ENCODE measurements around the gene TFF1.

Gene TFF1

DNA sequence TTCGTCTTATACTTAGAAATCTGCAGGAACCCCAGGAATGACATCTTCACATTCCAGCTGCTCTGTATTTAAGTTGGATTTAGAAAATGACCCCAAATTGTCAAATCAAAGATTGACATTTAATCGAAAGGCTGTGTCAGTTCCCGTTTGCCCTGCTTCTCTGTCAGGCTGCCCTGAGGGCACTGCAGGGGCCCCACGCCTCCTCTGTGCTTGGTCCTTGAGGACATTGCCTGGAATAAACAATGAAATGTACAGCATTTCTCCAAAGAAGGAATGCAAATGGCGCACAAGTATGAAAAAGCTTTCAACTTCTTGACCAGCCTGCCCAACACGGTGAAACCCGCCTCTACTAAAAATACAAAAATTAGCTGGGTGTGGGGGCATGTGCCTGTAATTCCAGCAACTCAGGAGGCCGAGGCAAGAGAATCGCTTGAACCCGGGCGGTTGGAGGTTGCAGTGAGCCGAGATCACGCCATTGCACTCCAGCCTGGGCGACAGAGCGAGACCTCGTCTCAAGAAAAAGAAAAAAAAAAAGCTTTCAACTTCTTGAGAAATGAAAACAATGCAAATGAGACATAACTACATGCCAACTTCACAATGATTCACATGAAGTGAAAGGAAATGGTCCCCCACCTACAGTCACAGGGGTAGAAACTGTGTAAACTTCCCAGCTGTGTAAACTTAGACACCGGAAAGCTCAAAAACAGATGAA is 26.6 kb upstream of the TFF1 start:
- no peaks in the 10 kb centered on the region for H3K9me3 ChIP-seq (ENCODE audit: control insufficient read depth, low read length)
- H3K9ac ChIP-seq = no peak overlapping the region
- no peak overlapping the region for H3K4me2 ChIP-seq (ENCODE audit: low read length)
- H3K4me3 ChIP-seq (ENCODE audit: low read depth, low read length) = no peak overlapping the region
- peaks cover 5% of the 10 kb centered on the region for H3K4me1 ChIP-seq
- no peaks in the 10 kb centered on the region for H3K36me3 ChIP-seq (ENCODE audit: control insufficient read depth, insufficient read depth, low read length)
- no peak overlapping the region for H2AFZ ChIP-seq
- no peaks in the 10 kb centered on the region for H3K27me3 ChIP-seq (ENCODE audit: control insufficient read depth, insufficient read depth, low read length)
- no peaks in the 10 kb centered on the region for H3K79me2 ChIP-seq
- TF ChIP-seq, protein P1, sequence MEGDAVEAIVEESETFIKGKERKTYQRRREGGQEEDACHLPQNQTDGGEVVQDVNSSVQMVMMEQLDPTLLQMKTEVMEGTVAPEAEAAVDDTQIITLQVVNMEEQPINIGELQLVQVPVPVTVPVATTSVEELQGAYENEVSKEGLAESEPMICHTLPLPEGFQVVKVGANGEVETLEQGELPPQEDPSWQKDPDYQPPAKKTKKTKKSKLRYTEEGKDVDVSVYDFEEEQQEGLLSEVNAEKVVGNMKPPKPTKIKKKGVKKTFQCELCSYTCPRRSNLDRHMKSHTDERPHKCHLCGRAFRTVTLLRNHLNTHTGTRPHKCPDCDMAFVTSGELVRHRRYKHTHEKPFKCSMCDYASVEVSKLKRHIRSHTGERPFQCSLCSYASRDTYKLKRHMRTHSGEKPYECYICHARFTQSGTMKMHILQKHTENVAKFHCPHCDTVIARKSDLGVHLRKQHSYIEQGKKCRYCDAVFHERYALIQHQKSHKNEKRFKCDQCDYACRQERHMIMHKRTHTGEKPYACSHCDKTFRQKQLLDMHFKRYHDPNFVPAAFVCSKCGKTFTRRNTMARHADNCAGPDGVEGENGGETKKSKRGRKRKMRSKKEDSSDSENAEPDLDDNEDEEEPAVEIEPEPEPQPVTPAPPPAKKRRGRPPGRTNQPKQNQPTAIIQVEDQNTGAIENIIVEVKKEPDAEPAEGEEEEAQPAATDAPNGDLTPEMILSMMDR (IDR thresholded peaks at IDR 0.05) = no peak
- no peak overlapping the region for H3K27ac ChIP-seq

DNA sequence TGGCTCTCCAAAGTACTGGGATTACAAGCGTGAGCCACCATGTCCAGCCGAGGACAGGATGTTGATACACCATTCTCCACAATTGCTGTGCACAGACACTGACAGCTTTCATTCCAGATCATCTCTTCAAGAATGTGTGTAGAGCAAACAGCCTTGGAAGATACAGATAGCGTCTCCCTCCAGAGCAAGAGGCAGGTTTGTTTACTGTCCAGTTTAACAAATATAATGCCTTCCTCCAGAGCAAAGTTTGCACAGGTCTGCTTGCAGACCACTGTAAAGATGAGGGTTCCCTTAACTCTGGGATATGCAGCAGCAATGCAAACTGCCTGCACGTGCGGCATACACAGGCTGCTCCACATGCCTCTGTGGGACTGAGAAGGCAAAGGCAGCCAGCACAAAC is 25.0 kb upstream of the TFF1 start:
- H3K9ac ChIP-seq = no peak overlapping the region
- no peaks in the 10 kb centered on the region for H3K36me3 ChIP-seq (ENCODE audit: control insufficient read depth, insufficient read depth, low read length)
- peaks cover 5% of the 10 kb centered on the region for H3K4me1 ChIP-seq
- H3K4me2 ChIP-seq (ENCODE audit: low read length) = no peak overlapping the region
- no peaks in the 10 kb centered on the region for H3K79me2 ChIP-seq
- no peaks in the 10 kb centered on the region for H3K9me3 ChIP-seq (ENCODE audit: control insufficient read depth, low read length)
- no peak overlapping the region for H3K4me3 ChIP-seq (ENCODE audit: low read depth, low read length)
- no peak overlapping the region for H2AFZ ChIP-seq
- TF ChIP-seq, protein P1 (IDR thresholded peaks at IDR 0.05) = no peak
- H3K27me3 ChIP-seq (ENCODE audit: control insufficient read depth, insufficient read depth, low read length) = no peaks in the 10 kb centered on the region
- H3K27ac ChIP-seq = no peak overlapping the region

DNA sequence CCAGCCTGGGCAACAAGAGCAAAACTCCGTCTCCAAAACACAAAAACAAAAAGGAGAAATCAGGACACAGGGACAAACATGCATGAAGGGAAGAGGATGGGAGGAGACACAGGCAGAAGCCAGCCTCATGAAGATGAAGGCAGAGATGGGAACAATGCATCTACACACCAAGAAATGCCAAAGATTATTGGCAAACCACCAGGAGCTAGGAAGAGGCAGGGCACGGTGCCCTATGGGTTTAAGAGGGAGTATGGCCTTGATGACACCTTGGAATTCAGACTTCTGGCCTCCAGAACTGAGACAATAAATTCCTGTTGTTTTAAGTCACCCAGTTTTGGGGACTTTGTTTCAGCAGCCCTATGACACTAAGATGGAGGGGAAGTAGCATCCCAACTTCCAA is 24.4 kb upstream of the TFF1 start:
- no peak overlapping the region for H3K9ac ChIP-seq

DNA sequence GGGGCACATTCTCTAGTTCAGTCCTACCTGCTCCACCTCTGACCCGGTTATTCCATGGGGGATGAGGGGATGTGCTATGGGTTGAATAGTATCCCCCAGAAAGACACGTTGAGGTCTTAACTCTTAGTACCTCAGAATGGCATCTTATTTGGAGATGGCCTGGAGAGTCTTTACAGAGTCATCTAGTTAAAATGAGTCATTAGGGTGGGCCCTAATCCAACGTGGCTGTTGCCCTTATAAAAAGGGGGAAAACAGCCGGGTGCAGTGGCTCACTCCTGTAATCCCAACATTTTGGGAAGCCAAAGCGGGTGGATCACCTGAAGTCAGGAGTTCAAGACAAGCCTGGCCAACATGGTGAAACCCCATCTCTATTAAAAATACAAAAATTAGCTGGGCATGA is 23.9 kb upstream of the TFF1 start:
- H3K36me3 ChIP-seq (ENCODE audit: control insufficient read depth, insufficient read depth, low read length) = no peaks in the 10 kb centered on the region
- H3K79me2 ChIP-seq = no peaks in the 10 kb centered on the region
- H3K27ac ChIP-seq = no peak overlapping the region
- TF ChIP-seq, protein P1 (IDR thresholded peaks at IDR 0.05) = no peak
- H2AFZ ChIP-seq = no peak overlapping the region
- no peaks in the 10 kb centered on the region for H3K9me3 ChIP-seq (ENCODE audit: control insufficient read depth, low read length)
- H3K4me2 ChIP-seq (ENCODE audit: low read length) = no peak overlapping the region
- H3K9ac ChIP-seq = no peak overlapping the region
- no peak overlapping the region for H3K4me3 ChIP-seq (ENCODE audit: low read depth, low read length)
- H3K4me1 ChIP-seq = peaks cover 5% of the 10 kb centered on the region
- H3K27me3 ChIP-seq (ENCODE audit: control insufficient read depth, insufficient read depth, low read length) = no peaks in the 10 kb centered on the region

More for the DNA sequence above, 24.4 kb upstream of the TFF1 start:
- Histone ChIP-seq H2AFZ (no peak overlapping the region), H3K9me3 (ENCODE audit: control insufficient read depth, low read length) (no peaks in the 10 kb centered on the region), H3K4me2 (ENCODE audit: low read length) (no peak overlapping the region), H3K27ac (no peak overlapping the region), H3K79me2 (no peaks in the 10 kb centered on the region), H3K4me3 (ENCODE audit: low read depth, low read length) (no peak overlapping the region), H3K4me1 (peaks cover 5% of the 10 kb centered on the region), H3K27me3 (ENCODE audit: control insufficient read depth, insufficient read depth, low read length) (no peaks in the 10 kb centered on the region), H3K36me3 (ENCODE audit: control insufficient read depth, insufficient read depth, low read length) (no peaks in the 10 kb centered on the region)
- TF ChIP-seq, protein P1 (IDR thresholded peaks at IDR 0.05) = no peak

DNA sequence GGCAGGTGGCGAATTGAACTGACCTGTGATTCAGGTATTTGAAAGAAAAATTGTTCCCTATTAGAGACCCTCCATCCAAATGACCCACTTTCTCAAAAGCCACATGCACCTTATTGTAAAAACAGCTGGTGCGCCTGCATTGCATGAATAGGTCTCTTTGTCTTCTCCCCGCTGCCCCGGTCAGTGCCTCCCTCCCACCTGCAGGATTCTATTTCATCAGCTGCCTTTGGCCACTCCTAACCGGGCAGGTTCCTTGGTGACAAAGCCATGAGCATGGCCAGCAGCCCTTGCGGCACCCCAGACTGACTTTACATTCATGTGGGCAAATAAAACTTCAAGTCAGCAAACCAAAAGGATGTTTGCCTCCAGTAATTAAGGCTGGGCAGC is 23.1 kb upstream of the TFF1 start:
- Histone ChIP-seq H3K79me2 (no peaks in the 10 kb centered on the region), H3K9me3 (ENCODE audit: control insufficient read depth, low read length) (no peaks in the 10 kb centered on the region), H2AFZ (peak overlapping the region; percentile 56), H3K4me1 (peaks cover 5% of the 10 kb centered on the region), H3K36me3 (ENCODE audit: control insufficient read depth, insufficient read depth, low read length) (no peaks in the 10 kb centered on the region), H3K4me2 (ENCODE audit: low read length) (no peak overlapping the region), H3K27me3 (ENCODE audit: control insufficient read depth, insufficient read depth, low read length) (no peaks in the 10 kb centered on the region), H3K9ac (no peak overlapping the region), H3K27ac (no peak overlapping the region), H3K4me3 (ENCODE audit: low read depth, low read length) (no peak overlapping the region)
- TF ChIP-seq, protein P1 (IDR thresholded peaks at IDR 0.05) = no peak

Measured in parathyroid adenoma (tissue), 2 donors.